Ovary (tissue), 9 donors: ENCODE data around the gene STX4. TPM values are rescaled to one million over a fixed set of nuclear protein-coding genes. Genes with fewer than 3 reads are reported as not detected.

Source experiments
- DNase-seq, 5 donors: peaks; one replicate each; pipeline ENCODE4 v3.0.0-alpha.2; 2019 to 2020
- H3K27ac ChIP-seq, 2 donors: fragments of 200-600 bp; one replicate each; pipeline versions ENCODE4 v1.5.1 to v1.8.0; 2019 to 2022
- H3K27me3 ChIP-seq: fragments of 200-600 bp; one replicate; pipeline ENCODE4 v1.8.0; 2022
- H3K36me3 ChIP-seq: fragments of 200-600 bp; sonication (generic); one replicate; pipeline ENCODE4 v1.5.1; 2019
- H3K4me1 ChIP-seq: one replicate; pipeline ENCODE4 v1.8.1; 2013; ENCODE audit warnings: mild to moderate bottlenecking, moderate library complexity; ENCODE audit not compliant: insufficient read depth
- H3K4me3 ChIP-seq: fragments of 200-600 bp; sonication (generic); one replicate; pipeline ENCODE4 v1.5.1; 2017
- H3K9me3 ChIP-seq, 2 donors: fragments of 200-600 bp in 1 of 2; sonication (generic) in 1 of 2; one replicate each; pipeline versions ENCODE4 v1.5.1 to v1.8.1; 2013 to 2019; ENCODE audit warnings: mild to moderate bottlenecking in 1 of 2, moderate library complexity in 1 of 2
- CTCF ChIP-seq, 3 donors: fragments of 450-650 bp in 2 of 3; fragments of 200-600 bp in 1 of 3; IDR thresholded peaks; one replicate each; pipeline versions ENCODE4 v1.5.1 to v1.8.0; 2016 to 2022; ENCODE audit warnings: antibody characterized with exemption in 3 of 3, mild to moderate bottlenecking in 1 of 3
- EP300 ChIP-seq: sonication (generic); formaldehyde crosslinking; IDR thresholded peaks from one replicate; pipeline ENCODE4 v1.6.1; 2017; ENCODE audit warnings: antibody characterized with exemption
- POLR2A ChIP-seq: fragments of 450-650 bp; IDR thresholded peaks from one replicate; pipeline ENCODE4 v1.6.1; 2017; ENCODE audit warnings: antibody characterized with exemption, mild to moderate bottlenecking, moderate library complexity
- WGBS, 3 donors: extraction: QIAGEN DNeasy Blood & Tissue Kit in 1 of 3; methylation state at CpG; one replicate each; pipeline versions ENCODE4 v1.1.5 to v1.1.7; 2013 to 2017; 5-methylcytosine and 5-hydroxymethylcytosine counted together
- intact Hi-C, 4 donors: fragments of 100-400 bp; cut with DNase I; formaldehyde crosslinking; loops; one replicate each; pipeline versions ENCODE4 v1.11.0 to v1.15.1; 2022 to 2023
- polyA plus RNA-seq, 2 donors: library from polyadenylated mRNA; stranded (reverse); fragments of 200-250 nt in 1 of 2; fragments of 350-450 nt in 1 of 2; fragmentation: Illumina TruSeq in 1 of 2; extraction: RNeasy Lipid Tissue Mini Kit (QIAGEN cat#74804) in 1 of 2; gene quantifications; one replicate each; pipeline ENCODE4 v1.2.3, GENCODE V29; 2013 to 2014
- total RNA-seq, 7 donors: library from RNA; depleted of rRNA in 2 of 7; stranded (reverse); fragments of >200 nt in 2 of 7; fragmentation: NEBNext Ultra II Directional in 3 of 7; extraction: Animal tissue kit (Norgen Biotek cat#: 25700) in 3 of 7; gene quantifications; one replicate each; pipeline versions ENCODE4 v1.1.0 to v1.2.4, GENCODE V29; 2016 to 2023
- donor health status: DM: no; HTN: no; CAD: no; lungs with moderate emphysema.
- donor health status: DM: no; HTN: no; CAD: no.
- donor health status: Bipolar disorder and iron deficiency.
- donor health status: DM: yes; HTN: yes; CAD: no.
- donor health status: DM: no; HTN: no; CAD: no.
- donor health status: DM: yes; HTN: yes; CAD: no.

Gene STX4
- total and polyA plus RNA-seq, 9 donors, result 26.2 to 73.8 (median 53.8) TPM

DNA sequence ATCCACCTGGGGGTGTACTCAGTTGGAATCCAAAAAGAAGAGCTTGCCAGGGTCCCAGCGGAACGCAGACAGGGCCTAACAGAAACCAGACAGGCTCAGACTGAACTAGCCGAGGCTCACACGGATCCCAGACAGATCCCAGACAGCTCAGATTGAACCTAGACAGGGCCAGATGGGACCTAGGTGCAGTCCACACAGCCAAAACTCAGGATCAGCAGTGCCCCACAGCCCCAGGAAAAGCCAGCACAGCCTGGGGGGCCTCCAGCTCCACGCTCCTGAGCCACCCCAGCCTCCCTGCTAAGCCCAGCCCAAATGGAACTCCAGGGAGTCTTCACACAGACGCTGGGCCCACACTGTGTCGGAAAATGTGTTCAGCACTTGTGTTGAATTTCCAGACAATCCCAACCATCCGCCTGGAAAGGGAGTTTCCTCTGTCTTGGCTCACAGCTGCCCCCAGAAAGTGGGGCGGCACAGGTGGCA lies 30.5 kb upstream of the STX4 start:
- H3K36me3 ChIP-seq, result no peaks in the 10 kb centered on the region
- TF ChIP-seq EP300 (no peak), CTCF (IDR thresholded peaks at IDR 0.05) (no peak), POLR2A (no peak)
- no peaks in the 10 kb centered on the region for H3K9me3 ChIP-seq
- 47 to 65% (median 53%) methylated on average over 9 of the region's 9 CpGs for WGBS, 3 donors
- no peak for DNase-seq
- H3K27me3 ChIP-seq, result no peaks in the 10 kb centered on the region
- intact Hi-C loops, result no loop called here
- peaks cover 15% of the 10 kb centered on the region for H3K4me1 ChIP-seq
- H3K4me3 ChIP-seq, result no peak overlapping the region
- H3K27ac ChIP-seq, result no peak overlapping the region

GRCh38 chr16:31003744-31004143 lies 29.6 kb upstream of the STX4 start:
- TF ChIP-seq CTCF (IDR thresholded peaks at IDR 0.05) (no peak), POLR2A (no peak), EP300 (no peak)
- WGBS, 3 donors, result 89 to 93% (median 91%) methylated on average over 6 of the region's 6 CpGs
- no peaks in the 10 kb centered on the region for H3K27me3 ChIP-seq
- H3K9me3 ChIP-seq, result no peaks in the 10 kb centered on the region
- H3K36me3 ChIP-seq, result no peaks in the 10 kb centered on the region
- H3K4me3 ChIP-seq, result no peak overlapping the region
- peaks cover 11% of the 10 kb centered on the region for H3K4me1 ChIP-seq
- DNase-seq, result no peak
- no peak overlapping the region for H3K27ac ChIP-seq
- intact Hi-C loops, result no loop called here

- TF ChIP-seq CTCF (IDR thresholded peaks at IDR 0.05), result no peak
- Histone ChIP-seq H3K36me3 (no peaks in the 10 kb centered on the region), H3K27me3 (no peaks in the 10 kb centered on the region), H3K4me1 (peaks cover 9% of the 10 kb centered on the region), H3K27ac (no peak overlapping the region), H3K9me3 (no peaks in the 10 kb centered on the region), H3K4me3 (no peak overlapping the region)
- WGBS, 3 donors, result 80 to 87% (median 85%) methylated on average over 2 of the region's 2 CpGs
- intact Hi-C loops, result no loop called here
- no peak for DNase-seq
Measured at GRCh38 chr16:31004658-31005057, 28.7 kb upstream of the STX4 start.

DNA sequence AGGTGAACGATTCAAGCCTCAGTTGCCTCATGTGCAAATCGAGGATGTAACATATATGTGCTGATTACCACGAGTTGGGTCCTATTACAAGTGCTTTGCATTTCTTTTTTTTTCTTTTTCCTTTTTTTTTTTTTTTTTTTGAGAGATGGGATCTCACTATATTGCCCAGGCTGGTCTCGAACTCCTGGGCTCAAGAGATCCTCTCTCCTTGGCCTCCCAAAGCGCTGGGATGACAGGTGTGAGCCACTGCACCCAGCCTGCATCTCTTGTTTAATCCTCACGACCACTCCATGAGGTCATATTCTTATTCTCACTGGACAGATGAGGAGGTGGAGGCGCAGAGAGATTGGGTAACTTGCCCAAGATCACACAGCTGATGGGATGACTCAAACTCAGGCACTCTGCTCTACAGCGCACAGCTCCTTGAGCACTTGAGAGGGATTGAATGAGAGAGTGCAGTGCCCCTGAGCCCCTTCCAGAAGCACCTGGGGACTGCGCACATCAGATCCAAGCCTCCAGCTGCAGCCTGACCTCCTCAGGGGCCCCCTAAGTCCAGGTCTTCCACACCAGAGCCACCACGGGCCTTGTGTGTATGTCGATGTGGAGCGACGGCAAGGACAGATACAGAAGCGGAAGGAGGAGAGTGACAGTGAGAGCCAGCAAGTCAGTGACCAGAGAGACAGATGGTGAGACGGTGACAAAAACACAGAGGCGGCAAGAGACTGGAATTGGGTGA lies 27.8 kb upstream of the STX4 start:
- no peaks in the 10 kb centered on the region for H3K27me3 ChIP-seq
- no peaks in the 10 kb centered on the region for H3K9me3 ChIP-seq
- TF ChIP-seq CTCF (IDR thresholded peaks at IDR 0.05) (no peak), POLR2A (no peak), EP300 (no peak)
- H3K4me1 ChIP-seq, result peaks cover 9% of the 10 kb centered on the region
- DNase-seq, result no peak
- no peak overlapping the region for H3K27ac ChIP-seq
- WGBS, 3 donors, result 76 to 83% (median 77%) methylated on average over 16 of the region's 16 CpGs
- intact Hi-C loops, result no loop called here
- no peaks in the 10 kb centered on the region for H3K36me3 ChIP-seq
- H3K4me3 ChIP-seq, result no peak overlapping the region
